Measurements from ENCODE around the gene ZNF451. TPM values are rescaled to one million over a fixed set of nuclear protein-coding genes. Genes with fewer than 3 reads are reported as not detected.

Gene ZNF451
- total RNA-seq, 1 donor from 2014 or later = 61.0 TPM

GRCh38 chr6:57141451-57142177 is 51.6 kb downstream of the ZNF451 start:
- peaks cover 37% of the 10 kb centered on the region for H3K36me3 Mint-ChIP-seq (ENCODE audit: low read depth)
- H3K27ac Mint-ChIP-seq (ENCODE audit: unreplicated experiment) = no peak overlapping the region
- TF ChIP-seq, protein P1, sequence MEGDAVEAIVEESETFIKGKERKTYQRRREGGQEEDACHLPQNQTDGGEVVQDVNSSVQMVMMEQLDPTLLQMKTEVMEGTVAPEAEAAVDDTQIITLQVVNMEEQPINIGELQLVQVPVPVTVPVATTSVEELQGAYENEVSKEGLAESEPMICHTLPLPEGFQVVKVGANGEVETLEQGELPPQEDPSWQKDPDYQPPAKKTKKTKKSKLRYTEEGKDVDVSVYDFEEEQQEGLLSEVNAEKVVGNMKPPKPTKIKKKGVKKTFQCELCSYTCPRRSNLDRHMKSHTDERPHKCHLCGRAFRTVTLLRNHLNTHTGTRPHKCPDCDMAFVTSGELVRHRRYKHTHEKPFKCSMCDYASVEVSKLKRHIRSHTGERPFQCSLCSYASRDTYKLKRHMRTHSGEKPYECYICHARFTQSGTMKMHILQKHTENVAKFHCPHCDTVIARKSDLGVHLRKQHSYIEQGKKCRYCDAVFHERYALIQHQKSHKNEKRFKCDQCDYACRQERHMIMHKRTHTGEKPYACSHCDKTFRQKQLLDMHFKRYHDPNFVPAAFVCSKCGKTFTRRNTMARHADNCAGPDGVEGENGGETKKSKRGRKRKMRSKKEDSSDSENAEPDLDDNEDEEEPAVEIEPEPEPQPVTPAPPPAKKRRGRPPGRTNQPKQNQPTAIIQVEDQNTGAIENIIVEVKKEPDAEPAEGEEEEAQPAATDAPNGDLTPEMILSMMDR (conservative IDR thresholded peaks at IDR 0.05) = no peak
- peaks cover 3% of the 10 kb centered on the region for H3K4me1 Mint-ChIP-seq
- H3K9me3 Mint-ChIP-seq = no peaks in the 10 kb centered on the region
- no peaks in the 10 kb centered on the region for H3K27me3 Mint-ChIP-seq (ENCODE audit: low read depth)
- H3K4me3 Mint-ChIP-seq = no peak overlapping the region
- no peak for DNase-seq (ENCODE audit: low read depth, low spot score)

- no peak overlapping the region for H3K27ac Mint-ChIP-seq (ENCODE audit: unreplicated experiment)
- TF ChIP-seq, protein P1 (conservative IDR thresholded peaks at IDR 0.05) = no peak
- peaks cover 37% of the 10 kb centered on the region for H3K36me3 Mint-ChIP-seq (ENCODE audit: low read depth)
- no peak for DNase-seq (ENCODE audit: low read depth, low spot score)
- no peaks in the 10 kb centered on the region for H3K27me3 Mint-ChIP-seq (ENCODE audit: low read depth)
- H3K4me1 Mint-ChIP-seq = no peaks in the 10 kb centered on the region
- no peak overlapping the region for H3K4me3 Mint-ChIP-seq
- H3K9me3 Mint-ChIP-seq = no peaks in the 10 kb centered on the region
Observed at GRCh38 chr6:57142178-57142525, 52.2 kb downstream of the ZNF451 start.

DNA sequence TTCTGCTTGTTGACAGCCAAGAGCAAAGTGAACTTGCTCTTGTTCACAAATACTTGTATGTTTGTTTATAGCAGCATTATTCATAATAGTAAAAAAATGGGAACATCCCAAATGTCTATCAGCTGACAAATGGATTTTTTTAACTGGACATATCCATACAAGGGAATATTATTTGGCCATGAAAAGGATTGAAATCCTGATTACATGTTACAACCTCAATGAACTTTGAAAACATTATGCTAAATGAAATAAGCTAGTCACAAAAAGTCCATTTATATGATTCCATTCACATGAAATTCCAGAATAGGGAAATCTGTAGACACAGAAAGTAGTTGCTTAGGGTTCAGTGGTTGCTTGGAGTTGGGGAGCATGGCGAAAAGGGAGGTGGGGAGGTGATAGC is 53.7 kb downstream of the ZNF451 start:
- H3K9me3 Mint-ChIP-seq = no peaks in the 10 kb centered on the region
- TF ChIP-seq, protein P1 (conservative IDR thresholded peaks at IDR 0.05) = no peak
- no peak overlapping the region for H3K27ac Mint-ChIP-seq (ENCODE audit: unreplicated experiment)
- H3K4me1 Mint-ChIP-seq = no peaks in the 10 kb centered on the region
- peaks cover 36% of the 10 kb centered on the region for H3K36me3 Mint-ChIP-seq (ENCODE audit: low read depth)
- no peak overlapping the region for H3K4me3 Mint-ChIP-seq
- no peaks in the 10 kb centered on the region for H3K27me3 Mint-ChIP-seq (ENCODE audit: low read depth)
- DNase-seq (ENCODE audit: low read depth, low spot score) = no peak

DNA sequence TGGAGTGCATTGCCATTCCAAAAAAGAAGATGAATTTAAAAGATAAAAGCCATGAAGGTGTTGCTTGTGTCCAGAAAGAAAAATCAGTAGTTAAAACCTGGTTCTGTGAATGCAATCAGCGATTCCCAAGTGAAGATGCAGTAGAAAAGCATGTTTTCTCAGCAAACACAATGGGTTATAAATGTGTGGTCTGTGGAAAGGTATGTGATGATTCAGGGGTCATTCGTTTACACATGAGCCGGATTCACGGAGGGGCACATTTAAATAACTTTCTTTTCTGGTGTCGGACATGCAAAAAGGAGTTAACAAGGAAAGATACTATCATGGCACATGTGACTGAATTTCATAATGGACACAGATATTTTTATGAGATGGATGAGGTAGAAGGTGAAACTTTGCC is 57.4 kb downstream of the ZNF451 start:
- Mint-ChIP-seq H3K9me3 (no peaks in the 10 kb centered on the region), H3K4me3 (no peak overlapping the region), H3K36me3 (ENCODE audit: low read depth) (peaks cover 21% of the 10 kb centered on the region), H3K27ac (ENCODE audit: unreplicated experiment) (no peak overlapping the region), H3K4me1 (no peaks in the 10 kb centered on the region), H3K27me3 (ENCODE audit: low read depth) (no peaks in the 10 kb centered on the region)
- DNase-seq (ENCODE audit: low read depth, low spot score) = no peak
- TF ChIP-seq, protein P1 (conservative IDR thresholded peaks at IDR 0.05) = no peak

- Mint-ChIP-seq H3K9me3 (no peaks in the 10 kb centered on the region), H3K27me3 (ENCODE audit: low read depth) (no peaks in the 10 kb centered on the region), H3K4me3 (no peak overlapping the region), H3K27ac (ENCODE audit: unreplicated experiment) (no peak overlapping the region), H3K36me3 (ENCODE audit: low read depth) (peaks cover 19% of the 10 kb centered on the region), H3K4me1 (no peaks in the 10 kb centered on the region)
- TF ChIP-seq, protein P1 (conservative IDR thresholded peaks at IDR 0.05) = no peak
- DNase-seq (ENCODE audit: low read depth, low spot score) = no peak
Observed at GRCh38 chr6:57147955-57148858, 58.2 kb downstream of the ZNF451 start.

Measured in neural crest cell (in vitro differentiated cells).